IMR-90 (cell line): Measurements from ENCODE around the gene RIMS4. TPM values are rescaled to one million over a fixed set of nuclear protein-coding genes. Genes with fewer than 3 reads are reported as not detected.

Experiments
- ATAC-seq: fragments of 200-7000 bp; cut with Tn5 transposase; 2 replicates; pipeline ENCODE4 v1.9.1; 2020; ENCODE audit warnings: low read depth, mild to moderate bottlenecking, moderate library complexity
- BruUV-seq: library from RNA; stranded (reverse); fragments of 400-500 nt; replicated peaks from 2 replicates; lab custom pipeline; 2021; lab: Mats Ljungman, UMichigan
- CTCF ChIA-PET: fragments of 300-600 bp; formaldehyde crosslinking; extraction: SDS; loops from one replicate; lab custom pipeline; 2021; ENCODE audit warnings: antibody characterized with exemption; lab: Yijun Ruan, JAX
- POLR2A ChIA-PET: fragments of 300-600 bp; sonication (Branson Sonifier 250); formaldehyde crosslinking; loops from one replicate; lab custom pipeline; 2022; ENCODE audit warnings: antibody characterized with exemption; ENCODE audit not compliant: unreplicated experiment; lab: Charles Lee
- DNase-seq: peaks from one replicate; pipeline ENCODE4 v3.0.0; 2013
- H2AFZ ChIP-seq: replicated peaks from 2 replicates; pipeline ENCODE3; 2013; ENCODE audit warnings: low read length, mild to moderate bottlenecking; ENCODE audit not compliant: poor library complexity
- H2AK5ac ChIP-seq: 2 replicates; pipeline ENCODE4 v1.6.1; 2013; ENCODE audit warnings: low read depth, low read length, inconsistent platforms
- H2AK9ac ChIP-seq: replicated peaks from 2 replicates; pipeline ENCODE3; 2013; ENCODE audit warnings: mild to moderate bottlenecking, low read depth, low read length, moderate library complexity; ENCODE audit not compliant: poor library complexity
- H2BK120ac ChIP-seq: 2 replicates; pipeline ENCODE4 v1.6.1; 2013; ENCODE audit warnings: low read depth, low read length, inconsistent platforms
- H2BK15ac ChIP-seq: 3 replicates; pipeline ENCODE4 v1.6.1; 2013; ENCODE audit warnings: low read depth, low read length, inconsistent platforms
- H2BK20ac ChIP-seq: 2 replicates; pipeline ENCODE4 v1.6.1; 2013; ENCODE audit warnings: low read depth, mild to moderate bottlenecking, inconsistent platforms, low read length, moderate library complexity
- H2BK5ac ChIP-seq: 2 replicates; pipeline ENCODE4 v1.6.1; 2013; ENCODE audit warnings: mild to moderate bottlenecking, low read depth, low read length, inconsistent platforms; ENCODE audit not compliant: poor library complexity, severe bottlenecking
- H3K14ac ChIP-seq: replicated peaks from 2 replicates; pipeline ENCODE4 v1.6.1; 2013; ENCODE audit warnings: low read depth, low read length, inconsistent platforms
- H3K18ac ChIP-seq: 2 replicates; pipeline ENCODE4 v1.6.1; 2013; ENCODE audit warnings: low read depth, low read length, control low read depth
- H3K23ac ChIP-seq: 2 replicates; pipeline ENCODE4 v1.6.1; 2013; ENCODE audit warnings: low read depth, low read length, inconsistent platforms
- H3K27ac ChIP-seq: 2 replicates; pipeline ENCODE4 v1.5.1; 2013; ENCODE audit warnings: mild to moderate bottlenecking, control low read depth, low read length; ENCODE audit not compliant: insufficient read depth
- H3K27me3 ChIP-seq: 2 replicates; pipeline ENCODE4 v1.6.1; 2013; ENCODE audit warnings: low read length; ENCODE audit not compliant: control insufficient read depth, insufficient read depth
- H3K36me3 ChIP-seq: 2 replicates; pipeline ENCODE4 v1.6.1; 2013; ENCODE audit warnings: low read length, mixed read lengths; ENCODE audit not compliant: control insufficient read depth, insufficient read depth
- H3K4ac ChIP-seq: 2 replicates; pipeline ENCODE4 v1.6.1; 2013; ENCODE audit warnings: low read depth, low read length, inconsistent platforms
- H3K4me1 ChIP-seq: 2 replicates; pipeline ENCODE4 v1.6.1; 2013; ENCODE audit warnings: low read length, mixed read lengths; ENCODE audit not compliant: control insufficient read depth, insufficient read depth
- H3K4me2 ChIP-seq: 2 replicates; pipeline ENCODE4 v1.6.1; 2013; ENCODE audit warnings: low read depth, mild to moderate bottlenecking, control low read depth, low read length, moderate library complexity
- H3K4me3 ChIP-seq: 2 replicates; pipeline ENCODE4 v1.5.1; 2013; ENCODE audit warnings: low read depth, mild to moderate bottlenecking, control low read depth, low read length, moderate library complexity; ENCODE audit not compliant: insufficient read depth
- H3K56ac ChIP-seq: 2 replicates; pipeline ENCODE4 v1.6.1; 2013; ENCODE audit warnings: low read length, inconsistent platforms; ENCODE audit not compliant: insufficient read depth; ENCODE audit errors: extremely low read depth
- H3K79me1 ChIP-seq, 2 experiments: 2 replicates each; pipeline ENCODE4 v1.6.1; 2013; ENCODE audit warnings: low read length in 2 of 2, inconsistent platforms in 1 of 2, low read depth in 1 of 2
- H3K9ac ChIP-seq: 2 replicates; pipeline ENCODE4 v1.6.1; 2013; ENCODE audit warnings: low read depth, low read length, control low read depth
- H3K9me1 ChIP-seq: 2 replicates; pipeline ENCODE4 v1.6.1; 2013; ENCODE audit warnings: low read length, inconsistent platforms; ENCODE audit not compliant: insufficient read depth
- H3K9me3 ChIP-seq: 2 replicates; pipeline ENCODE4 v1.6.1; 2013; ENCODE audit warnings: low read length; ENCODE audit not compliant: control insufficient read depth, insufficient read depth
- H4K20me1 ChIP-seq: 2 replicates; pipeline ENCODE4 v1.6.1; 2013; ENCODE audit warnings: low read length, inconsistent platforms; ENCODE audit not compliant: insufficient read depth
- H4K5ac ChIP-seq: 2 replicates; pipeline ENCODE4 v1.6.1; 2013; ENCODE audit warnings: mild to moderate bottlenecking, low read depth, low read length, control low read depth
- H4K8ac ChIP-seq, 2 experiments: 2 replicates each; pipeline ENCODE4 v1.6.1; 2013; ENCODE audit warnings: low read depth in 2 of 2, low read length in 2 of 2, control low read depth in 1 of 2, inconsistent platforms in 1 of 2
- H4K91ac ChIP-seq: 2 replicates; pipeline ENCODE4 v1.6.1; 2013; ENCODE audit warnings: low read depth, low read length, inconsistent platforms; ENCODE audit not compliant: insufficient read depth
- BHLHE40 ChIP-seq: fragments of 150-350 bp; IDR thresholded peaks from 2 replicates; pipeline ENCODE4 v1.6.1; 2016; ENCODE audit warnings: mild to moderate bottlenecking, low read depth, low read length
- CEBPB ChIP-seq: IDR thresholded peaks from 2 replicates; pipeline ENCODE4 v1.6.1; 2012; ENCODE audit warnings: low read depth, low read length, improper control_type of control experiment
- CHD1 ChIP-seq: IDR thresholded peaks from 2 replicates; pipeline ENCODE4 v1.6.1; 2012; ENCODE audit warnings: low read depth, low read length, improper control_type of control experiment
- FOS ChIP-seq: fragments of 150-350 bp; IDR thresholded peaks from 2 replicates; pipeline ENCODE4 v1.6.1; 2016; ENCODE audit warnings: low read depth, low read length
- MXI1 ChIP-seq: IDR thresholded peaks from 2 replicates; pipeline ENCODE4 v1.6.1; 2012; ENCODE audit warnings: low read depth, mild to moderate bottlenecking, low read length, moderate library complexity, borderline replicate concordance
- POLR2A ChIP-seq: IDR thresholded peaks from 2 replicates; pipeline ENCODE4 v1.6.1; 2012; ENCODE audit warnings: mild to moderate bottlenecking, low read depth, low read length
- RAD21 ChIP-seq: IDR thresholded peaks from 2 replicates; pipeline ENCODE4 v1.6.1; 2012; ENCODE audit warnings: low read length, improper control_type of control experiment
- SMC3 ChIP-seq: fragments of 150-350 bp; IDR thresholded peaks from 2 replicates; pipeline ENCODE4 v1.6.1; 2016; ENCODE audit warnings: low read depth, mild to moderate bottlenecking, antibody characterized with exemption, low read length, moderate library complexity
- WGBS, 2 experiments: methylation state at CpG; one replicate each; pipeline versions ENCODE4 v1.1.5 to v1.1.7; 2013; ENCODE audit warnings: missing lambda C conversion rate in 2 of 2; ENCODE audit not compliant: insufficient read length in 1 of 2; ENCODE audit errors: extremely low coverage in 2 of 2; 5-methylcytosine and 5-hydroxymethylcytosine counted together
- dilution Hi-C: fragments of 300-500 bp; cut with HindIII; formaldehyde crosslinking; loops from one replicate; pipeline ENCODE4 v1.14.3; 2018; ENCODE audit warnings: low sequenced_read_pairs; ENCODE audit not compliant: unreplicated experiment
- in situ Hi-C: fragments of 300-500 bp; cut with MboI; formaldehyde crosslinking; loops from 3 replicates; pipeline ENCODE4 v1.14.3; 2019; ENCODE audit warnings: low sequenced_read_pairs, inconsistent platforms, mixed read lengths
- intact Hi-C: fragments of 100-400 bp; cut with micrococcal nuclease; formaldehyde crosslinking; loops from 2 replicates; pipeline ENCODE4 v1.10.0; 2022
- polyA plus RNA-seq, 3 experiments: library from polyadenylated mRNA; depleted of rRNA; stranded (reverse); fragments of >200 nt; gene quantifications; 2 replicates each; pipeline ENCODE4 v1.2.3, GENCODE V29; 2012; ENCODE audit warnings: low replicate concordance in 1 of 3
- total RNA-seq: library from RNA; depleted of rRNA; stranded (reverse); fragments of >200 nt; gene quantifications from 2 replicates; pipeline ENCODE4 v1.2.3, GENCODE V29; 2012
- TF ChIP-seq, protein P1 (sequence below): fragments of 150-350 bp; IDR thresholded peaks from 2 replicates; pipeline ENCODE4 v1.6.1; 2016; ENCODE audit warnings: low read depth, mild to moderate bottlenecking, low read length, moderate library complexity, borderline replicate concordance

RIMS4 gene
- total and polyA plus RNA-seq, 2 of the 4 experiments (the other 2 are of a cell fraction) = not detected

DNA sequence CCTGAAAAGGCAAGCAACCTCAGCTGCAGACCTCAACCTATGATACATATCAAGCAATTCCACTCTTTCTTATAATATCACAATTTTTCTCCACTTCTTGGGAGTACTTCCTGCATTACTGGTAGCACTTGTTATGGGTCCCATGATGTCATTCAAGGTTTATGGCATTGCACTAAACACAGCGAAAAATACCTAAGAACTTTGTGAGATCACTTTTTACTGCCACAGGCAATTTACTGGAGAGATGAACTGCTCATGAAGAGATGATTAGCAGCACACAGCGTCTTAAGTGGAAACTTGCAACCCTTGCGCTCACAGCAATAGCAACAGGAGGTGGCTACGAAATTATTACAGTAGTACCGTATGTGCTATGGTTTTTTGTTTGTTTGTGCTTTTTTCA, 19.3 kb upstream of the RIMS4 start:
- Histone ChIP-seq H3K9me1 (no peaks in the 10 kb centered on the region), H3K36me3 (no peaks in the 10 kb centered on the region), H3K18ac (no peak overlapping the region), H4K8ac (no peak overlapping the region), H3K4me2 (no peak overlapping the region), H3K4me3 (no peak overlapping the region), H2AFZ (no peak overlapping the region), H3K27me3 (peaks cover 8% of the 10 kb centered on the region), H4K91ac (no peak overlapping the region), H3K14ac (no peak overlapping the region), H2BK20ac (no peak overlapping the region), H2BK5ac (no peak overlapping the region), H2BK15ac (no peak overlapping the region), H3K4me1 (no peaks in the 10 kb centered on the region), H3K56ac (no peak overlapping the region), H3K23ac (no peak overlapping the region), H3K27ac (no peak overlapping the region), H3K4ac (no peak overlapping the region), H2AK5ac (no peak overlapping the region), H4K5ac (no peak overlapping the region), H2BK120ac (no peak overlapping the region), H3K9me3 (0 out of 2 replicates have a peak, but pooled peaks cover 2% of the 10 kb centered on the region), H3K79me1 (no peaks in the 10 kb centered on the region), H4K20me1 (no peaks in the 10 kb centered on the region), H2AK9ac (no peak overlapping the region), H3K9ac (no peak overlapping the region)
- intact Hi-C loops (no loop called here), in situ Hi-C loops (no loop called here), dilution Hi-C loops (no loop called here)
- DNase-seq = no peak
- no CpG with 5 or more reads among the region's 5 CpGs for WGBS, 2 experiments
- ATAC-seq = no peak
- BruUV-seq = no TSS peak
- CTCF ChIA-PET = no interaction called here
- TF ChIP-seq CHD1 = no peak
- no peak for TF ChIP-seq POLR2A
- TF ChIP-seq CEBPB = no peak
- no peak for TF ChIP-seq FOS
- TF ChIP-seq, protein P1, sequence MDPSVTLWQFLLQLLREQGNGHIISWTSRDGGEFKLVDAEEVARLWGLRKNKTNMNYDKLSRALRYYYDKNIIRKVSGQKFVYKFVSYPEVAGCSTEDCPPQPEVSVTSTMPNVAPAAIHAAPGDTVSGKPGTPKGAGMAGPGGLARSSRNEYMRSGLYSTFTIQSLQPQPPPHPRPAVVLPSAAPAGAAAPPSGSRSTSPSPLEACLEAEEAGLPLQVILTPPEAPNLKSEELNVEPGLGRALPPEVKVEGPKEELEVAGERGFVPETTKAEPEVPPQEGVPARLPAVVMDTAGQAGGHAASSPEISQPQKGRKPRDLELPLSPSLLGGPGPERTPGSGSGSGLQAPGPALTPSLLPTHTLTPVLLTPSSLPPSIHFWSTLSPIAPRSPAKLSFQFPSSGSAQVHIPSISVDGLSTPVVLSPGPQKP = no peak
- TF ChIP-seq RAD21 = no peak
- no peak for TF ChIP-seq BHLHE40
- no peak for TF ChIP-seq MXI1
- no peak for TF ChIP-seq SMC3
- POLR2A ChIA-PET = no interaction called here
